HG03139 (cell line): ENCODE measurements around the gene KIAA0513.
A peak's percentile ranks its signal among the peaks of the same experiment; 100 is the strongest.

ENCODE experiments used
- ATAC-seq: cut with Tn5 transposase; IDR thresholded peaks from one replicate; pipeline ENCODE4 v1.9.1; 2021; ENCODE audit not compliant: unreplicated experiment

Gene KIAA0513

DNA sequence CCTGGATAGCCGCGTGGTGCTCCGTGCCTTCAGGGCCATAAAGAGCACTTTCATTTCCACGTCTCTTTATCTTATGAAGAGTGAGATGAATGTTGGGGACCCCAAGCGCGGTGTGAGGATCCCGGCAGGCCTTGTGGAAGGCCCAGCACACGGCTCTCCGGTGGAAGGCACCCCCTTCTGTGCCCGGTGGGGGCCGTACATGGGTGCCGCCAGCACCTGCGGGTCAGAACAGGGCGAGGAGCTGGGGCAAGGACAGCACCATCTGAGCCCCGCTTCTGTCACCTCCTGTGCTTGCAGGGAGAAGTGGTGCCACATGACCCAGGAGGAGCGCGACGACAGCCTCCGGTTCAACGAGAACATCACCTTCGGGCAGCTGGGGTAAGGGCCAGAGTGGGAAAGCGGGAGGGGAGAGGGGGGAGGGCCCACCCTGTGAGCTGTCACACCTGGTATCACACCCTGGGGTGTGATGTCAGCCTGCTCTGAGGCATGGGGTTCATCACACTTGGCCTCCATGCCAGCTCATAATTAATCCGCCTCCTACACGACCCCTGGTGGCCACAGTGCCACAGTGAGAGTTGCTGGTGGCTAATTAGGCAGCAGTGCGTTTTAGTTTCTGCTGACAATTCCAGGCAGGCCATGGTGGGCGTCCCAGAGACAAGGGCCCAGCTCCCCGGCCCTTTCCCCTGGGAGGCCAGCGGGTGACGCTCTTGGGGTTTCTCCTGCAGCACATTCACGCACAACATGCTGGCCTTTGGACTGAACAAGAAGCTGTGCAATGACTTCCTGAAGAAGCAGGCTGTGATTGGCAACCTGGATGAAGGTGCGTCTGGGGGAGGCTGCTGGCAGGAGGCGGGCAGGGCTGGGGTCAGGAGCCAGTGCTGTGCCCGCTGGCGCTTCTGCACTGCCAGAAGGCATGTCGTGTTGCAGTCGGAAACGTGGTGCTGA lies 59.0 kb downstream of the KIAA0513 start:
- peak; percentile 46 for ATAC-seq

DNA sequence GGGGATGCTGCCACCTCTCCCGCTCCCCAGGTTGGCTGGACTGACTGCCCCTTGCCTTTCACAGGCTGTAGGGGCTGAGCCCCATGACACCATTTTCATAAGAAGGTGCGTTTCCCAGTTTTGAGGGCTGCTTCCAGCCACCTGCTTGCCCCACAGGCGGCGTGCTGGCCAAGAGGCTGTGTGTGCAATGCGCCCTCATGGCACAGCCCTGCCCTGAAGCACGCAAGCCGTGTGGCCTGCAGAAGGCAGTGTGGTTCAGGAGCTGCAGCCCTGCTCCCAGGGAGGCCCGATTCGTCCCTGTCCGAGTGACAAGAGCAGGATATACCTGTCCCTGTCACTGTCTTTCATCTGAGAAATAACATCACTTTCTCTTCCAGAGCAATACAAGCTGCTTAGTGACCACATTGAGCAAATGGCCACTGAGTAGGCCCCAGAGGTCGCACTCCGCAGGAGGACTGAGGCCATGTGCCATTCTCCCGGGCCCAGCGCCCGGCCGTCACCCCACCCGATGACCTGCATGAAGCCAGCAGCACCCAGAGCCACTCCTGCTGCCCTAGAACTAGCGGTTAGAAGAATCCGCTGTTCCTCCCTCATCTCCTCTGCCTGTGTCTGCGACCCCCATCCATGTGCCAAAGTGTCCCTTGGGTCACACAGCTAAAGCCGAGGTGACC lies 60.4 kb downstream of the KIAA0513 start:
- no peak for ATAC-seq

GRCh38 chr16:85088570-85089199 lies 61.1 kb downstream of the KIAA0513 start:
- ATAC-seq: no peak

DNA sequence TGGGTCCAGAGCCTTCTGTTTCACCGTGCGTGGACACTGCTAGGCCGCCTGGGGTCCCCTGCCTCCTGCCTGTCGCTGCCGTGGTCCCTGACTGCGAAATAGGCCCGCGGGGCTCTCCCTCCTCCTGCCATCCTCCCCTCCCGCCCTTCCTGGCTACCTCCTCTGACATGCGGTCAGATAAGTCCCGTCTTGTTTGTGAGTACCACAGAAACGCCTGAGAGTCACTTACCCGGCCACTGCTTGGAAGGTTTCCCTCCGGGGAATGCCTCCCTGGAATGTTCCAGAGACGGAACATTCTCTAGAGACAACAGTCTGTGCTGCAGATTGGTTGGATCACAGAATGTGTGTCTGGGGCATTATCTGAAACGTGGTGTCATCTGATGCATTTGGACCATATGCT lies 61.9 kb downstream of the KIAA0513 start:
- ATAC-seq: no peak

DNA sequence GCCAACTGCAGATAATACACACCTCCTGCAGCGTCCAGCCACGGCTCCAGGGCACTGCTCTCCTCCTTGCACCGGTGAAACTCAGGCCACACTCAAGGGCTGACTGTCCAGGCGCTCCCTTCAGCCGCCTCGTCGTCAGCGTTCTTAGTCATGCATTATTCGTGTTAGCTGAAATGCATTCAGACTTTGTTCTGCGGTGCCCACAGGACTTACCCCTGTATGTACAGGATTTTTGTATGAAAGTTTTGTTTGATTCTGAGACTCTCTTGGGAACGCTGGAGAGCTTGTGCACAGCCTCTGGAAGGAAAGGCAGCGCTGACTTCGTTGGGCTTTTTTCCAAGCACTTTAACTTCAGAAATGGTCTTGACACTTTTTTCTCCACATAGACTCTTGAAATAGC lies 62.6 kb downstream of the KIAA0513 start:
- ATAC-seq: no peak

GRCh38 chr16:85090873-85091521 lies 63.4 kb downstream of the KIAA0513 start:
- no peak for ATAC-seq

- no peak for ATAC-seq
Observed at GRCh38 chr16:85091522-85091910, 63.9 kb downstream of the KIAA0513 start.

- no peak for ATAC-seq
Observed at GRCh38 chr16:85092309-85092708, 64.7 kb downstream of the KIAA0513 start.

DNA sequence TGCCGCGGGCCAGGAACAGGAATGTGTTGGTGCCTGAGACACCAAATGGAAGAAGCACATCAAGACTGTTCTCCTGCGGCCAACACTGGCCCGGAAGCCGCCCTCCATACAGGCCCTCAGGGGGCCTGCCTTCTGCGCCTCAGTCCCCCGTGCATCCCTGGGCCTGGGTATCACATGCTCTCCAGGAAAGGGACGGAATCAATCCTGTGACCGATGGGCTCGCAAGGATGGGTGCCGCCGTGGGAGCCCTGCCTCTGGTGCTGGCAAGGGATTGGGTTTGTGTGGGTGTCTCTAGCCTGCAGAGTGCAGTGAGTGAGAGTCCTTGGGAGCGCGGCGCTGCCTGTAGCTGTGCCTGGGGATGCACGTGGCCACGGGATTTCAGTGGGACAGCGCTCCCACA lies 65.3 kb downstream of the KIAA0513 start:
- no peak for ATAC-seq

DNA sequence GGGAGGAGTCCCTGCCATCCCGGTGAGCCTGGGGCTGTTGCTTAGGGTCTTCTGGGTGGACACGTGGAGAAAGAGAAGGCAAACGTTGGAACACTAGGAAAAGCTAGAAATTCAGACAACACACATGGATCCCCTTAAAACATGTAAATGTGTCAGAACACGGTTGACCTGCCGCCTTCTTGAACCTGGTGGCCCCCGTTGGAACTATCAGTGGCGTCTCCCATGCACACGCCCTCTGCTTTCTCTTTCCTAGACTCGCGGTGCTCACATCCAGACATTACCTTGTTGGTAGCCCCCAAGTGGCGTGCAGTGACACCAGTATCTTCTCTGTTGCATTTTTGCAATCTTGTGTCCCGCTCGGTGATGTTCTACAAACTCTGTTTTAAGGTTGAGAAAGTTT lies 66.1 kb downstream of the KIAA0513 start:
- no peak for ATAC-seq

GRCh38 chr16:85094176-85094805 lies 66.7 kb downstream of the KIAA0513 start:
- no peak for ATAC-seq

- no peak for ATAC-seq
Observed at GRCh38 chr16:85094812-85095211, 67.2 kb downstream of the KIAA0513 start.

- ATAC-seq: no peak
Observed at GRCh38 chr16:85096921-85097320, 69.3 kb downstream of the KIAA0513 start.

DNA sequence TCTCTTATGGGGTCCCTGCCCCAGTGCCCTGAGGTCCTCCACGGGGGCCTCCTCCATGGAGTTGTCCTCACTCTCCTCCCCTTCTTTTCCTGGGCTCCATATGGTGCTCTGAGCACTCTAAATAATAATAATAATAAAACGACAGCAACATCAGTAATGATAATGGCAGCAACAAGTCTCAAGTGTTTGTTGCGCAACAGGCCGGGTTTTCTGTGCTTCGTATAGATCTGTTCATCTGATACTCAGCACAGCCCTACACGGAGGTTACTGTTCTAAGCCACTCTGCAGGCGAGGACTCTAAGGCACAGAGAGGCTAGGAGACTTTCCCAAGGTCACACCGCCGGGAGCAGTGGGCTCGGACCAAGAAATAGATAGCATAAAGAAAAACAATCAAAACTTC lies 71.0 kb downstream of the KIAA0513 start:
- no peak for ATAC-seq

GRCh38 chr16:85100265-85100664 lies 72.7 kb downstream of the KIAA0513 start:
- ATAC-seq: no peak

- no peak for ATAC-seq
Observed at GRCh38 chr16:85101956-85102630, 74.5 kb downstream of the KIAA0513 start.

DNA sequence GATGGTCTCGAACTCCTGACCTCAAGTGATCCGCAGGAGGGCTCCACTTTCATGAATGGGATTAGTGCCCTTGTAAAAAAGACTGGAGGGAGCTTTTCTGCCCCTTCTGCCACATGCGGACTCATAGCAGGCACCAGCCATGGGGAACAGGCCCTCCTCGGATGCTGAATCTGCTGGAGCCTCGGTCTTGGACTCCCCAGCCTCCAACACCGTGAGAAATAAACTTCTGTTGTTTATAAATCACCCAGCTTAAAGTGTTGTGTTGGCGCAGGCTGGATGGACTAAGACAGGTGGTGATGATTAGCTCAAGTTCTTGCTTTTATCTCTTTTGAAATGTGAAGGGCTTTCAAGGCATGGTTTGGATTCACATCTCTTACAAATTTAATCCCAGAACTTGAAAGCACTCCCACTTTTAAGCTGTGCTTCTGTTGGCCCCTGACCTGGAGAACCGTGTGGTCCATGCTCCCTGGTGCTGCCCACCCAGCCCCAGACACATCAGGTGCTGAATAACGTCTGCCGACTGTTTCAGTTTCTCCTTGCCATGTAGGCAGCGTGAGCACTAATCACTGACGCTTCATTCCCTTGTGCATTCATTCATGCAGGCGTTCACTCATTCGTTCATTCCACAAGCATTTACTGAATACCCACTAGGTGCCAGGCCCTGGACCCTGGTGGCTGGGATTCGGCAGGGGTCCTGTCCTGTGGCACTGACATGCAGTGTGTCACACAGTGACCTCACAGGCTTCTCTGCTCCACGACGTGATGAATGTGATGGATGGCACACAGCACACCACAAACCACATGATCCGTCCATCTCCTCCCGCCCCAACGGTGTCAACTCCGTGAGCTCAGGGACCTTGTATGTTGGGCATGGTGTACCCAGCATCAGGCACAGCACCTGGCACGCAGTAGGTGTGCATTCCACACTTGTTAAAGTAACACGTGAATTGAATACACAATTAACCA lies 75.8 kb downstream of the KIAA0513 start:
- ATAC-seq: no peak

DNA sequence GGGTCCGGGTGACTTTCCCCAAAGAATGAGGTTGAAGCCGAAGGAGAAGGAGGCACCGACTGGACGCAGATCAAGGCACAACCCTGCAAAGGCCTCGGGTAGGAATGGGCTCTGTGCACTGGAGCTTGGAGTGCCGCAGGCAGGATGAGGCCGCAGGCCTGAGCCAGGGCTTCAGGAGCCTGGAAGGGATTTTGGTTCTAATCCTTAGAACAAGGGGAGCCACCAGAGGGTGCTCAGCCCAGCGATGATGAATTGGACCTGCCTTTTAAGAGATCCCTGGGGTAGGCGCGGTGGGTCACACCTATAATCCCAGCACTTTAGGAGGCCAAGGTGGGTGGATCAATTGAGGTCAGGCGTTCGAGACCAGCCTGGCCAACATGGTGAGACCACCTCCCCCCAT lies 76.6 kb downstream of the KIAA0513 start:
- no peak for ATAC-seq

DNA sequence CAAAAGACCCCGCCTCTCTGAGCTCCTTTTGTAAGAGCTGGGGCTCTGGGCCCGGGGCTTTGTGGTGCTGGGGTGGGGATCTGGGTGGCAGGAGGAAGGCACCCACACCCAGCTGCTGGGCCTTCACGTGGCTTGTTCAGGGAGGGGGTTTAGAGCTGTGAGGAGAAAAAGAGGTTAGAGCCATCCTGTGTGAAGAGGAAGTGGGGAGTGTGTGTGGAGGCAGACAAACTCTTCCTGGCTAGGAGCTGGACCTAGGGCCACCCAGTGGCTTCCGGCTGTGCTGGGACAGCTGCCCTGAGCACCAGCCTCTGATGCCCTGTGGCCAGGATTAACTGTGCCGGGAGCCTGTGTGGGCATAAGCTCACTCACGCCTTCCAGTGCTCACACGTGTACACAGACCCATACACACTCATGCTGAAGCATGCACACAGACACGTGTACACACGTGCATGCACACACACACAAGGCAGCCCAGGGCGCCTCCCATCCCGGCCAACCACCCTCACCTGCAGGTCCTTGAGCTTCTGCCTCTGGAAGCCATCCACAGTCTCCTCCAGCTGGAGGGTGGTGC lies 77.3 kb downstream of the KIAA0513 start:
- ATAC-seq: peak; percentile 60
